Sciatic nerve (tissue), 2 donors: ENCODE measurements around the gene WBP2NL. TPM values are rescaled to one million over a fixed set of nuclear protein-coding genes. Genes with fewer than 3 reads are reported as not detected.
A peak's percentile ranks its signal among the peaks of the same experiment; 100 is the strongest.

ENCODE experiments used
- ATAC-seq: fragments of 200-7000 bp; cut with Tn5 transposase; one replicate; pipeline ENCODE4 v1.9.1; 2020; ENCODE audit warnings: mild to moderate bottlenecking, moderate library complexity
- DNase-seq: peaks from one replicate; pipeline ENCODE4 v3.0.0-alpha.2; 2020; ENCODE audit warnings: low spot score
- intact Hi-C: fragments of 100-400 bp; cut with DNase I; formaldehyde crosslinking; loops from one replicate; pipeline ENCODE4 v1.14.2; 2022
- total RNA-seq: library from RNA; stranded (reverse); fragmentation: NEBNext Ultra II Directional; extraction: Animal tissue kit (Norgen Biotek cat#: 25700); gene quantifications from one replicate; pipeline ENCODE4 v1.2.1, GENCODE V29; 2021
- donor health status: DM: no; HTN: no; CAD: no.
- donor health status: DM: no; HTN: no; CAD: no.

WBP2NL gene
- total RNA-seq, 1 donor from 2014 or later, result 9.4 TPM

GRCh38 chr22:42018224-42018623 is 19.6 kb downstream of the WBP2NL start:
- DNase-seq (no peak), ATAC-seq (no peak)
- intact Hi-C loops, result no loop called here

- ATAC-seq, result no peak
These were observed 23.0 kb downstream of the WBP2NL start for GRCh38 chr22:42021571-42021970.

GRCh38 chr22:42022162-42022847 is 23.7 kb downstream of the WBP2NL start:
- no peak for DNase-seq
- intact Hi-C loops, result no loop called here
- ATAC-seq, result no peak

More at GRCh38 chr22:42021571-42021970, 23.0 kb downstream of the WBP2NL start:
- DNase-seq, result no peak
- intact Hi-C loops, result no loop called here

GRCh38 chr22:42025421-42025820 is 26.8 kb downstream of the WBP2NL start:
- intact Hi-C loops, result no loop called here
- ATAC-seq, result no peak
- DNase-seq, result no peak

- intact Hi-C loops, result no loop called here
- DNase-seq (no peak), ATAC-seq (no peak)
These were observed 28.1 kb downstream of the WBP2NL start for GRCh38 chr22:42026705-42027104.

GRCh38 chr22:42033263-42034181 is 34.9 kb downstream of the WBP2NL start:
- intact Hi-C loops, result no loop called here

GRCh38 chr22:42035256-42035655 is 36.7 kb downstream of the WBP2NL start:
- DNase-seq, result no peak
- intact Hi-C loops, result no loop called here
- no peak for ATAC-seq

More at GRCh38 chr22:42033263-42034181, 34.9 kb downstream of the WBP2NL start:
- no peak for ATAC-seq
- DNase-seq, result no peak

GRCh38 chr22:42039271-42039670 is 40.7 kb downstream of the WBP2NL start:
- intact Hi-C loops, result no loop called here
- DNase-seq (no peak), ATAC-seq (no peak)

GRCh38 chr22:42041784-42042183 is 43.2 kb downstream of the WBP2NL start:
- no peak for ATAC-seq
- intact Hi-C loops, result no loop called here

GRCh38 chr22:42050641-42051180 is 52.1 kb downstream of the WBP2NL start:
- DNase-seq (no peak), ATAC-seq (no peak)
- intact Hi-C loops, result no loop called here

More at GRCh38 chr22:42041784-42042183, 43.2 kb downstream of the WBP2NL start:
- DNase-seq, result no peak

GRCh38 chr22:42052765-42053164 is 54.2 kb downstream of the WBP2NL start:
- ATAC-seq (no peak), DNase-seq (no peak)
- intact Hi-C loops, result no loop called here

GRCh38 chr22:42056757-42057511 is 58.3 kb downstream of the WBP2NL start:
- intact Hi-C loops, result no loop called here
- ATAC-seq, result no peak
- DNase-seq, result no peak

- peak; percentile 40 for DNase-seq
- ATAC-seq, result no peak
- intact Hi-C loops, result loop anchor here (10.0 kb wide), 1 partner anchor 86 kb away; no protein-coding TSS in a partner anchor
These were observed 61.9 kb downstream of the WBP2NL start for GRCh38 chr22:42060489-42060888.

GRCh38 chr22:42061041-42061440 is 62.5 kb downstream of the WBP2NL start:
- ATAC-seq (no peak), DNase-seq (peak; percentile 36)
- intact Hi-C loops, result loop anchor here (10.0 kb wide), 1 partner anchor 86 kb away; no protein-coding TSS in a partner anchor

GRCh38 chr22:42062506-42063170 is 64.0 kb downstream of the WBP2NL start:
- intact Hi-C loops, result loop anchor here (10.0 kb wide), 1 partner anchor 88 kb away; no protein-coding TSS in a partner anchor
- ATAC-seq (no peak), DNase-seq (peak; percentile 38)

GRCh38 chr22:42064629-42065028 is 66.0 kb downstream of the WBP2NL start:
- DNase-seq (peak; percentile 40), ATAC-seq (no peak)
- intact Hi-C loops, result loop anchor here (10.0 kb wide), 1 partner anchor 90 kb away; no protein-coding TSS in a partner anchor

- intact Hi-C loops, result loop anchor here (10.0 kb wide), 1 partner anchor 91 kb away; no protein-coding TSS in a partner anchor
- no peak for ATAC-seq
- DNase-seq, result peak; percentile 39
These were observed 67.0 kb downstream of the WBP2NL start for GRCh38 chr22:42065438-42066125.
